ENCODE data around the gene OR7G2. TPM values are rescaled to one million over a fixed set of nuclear protein-coding genes. Genes with fewer than 3 reads are reported as not detected.
"Not testable (repeated sequence)": the region's sequence is repeated elsewhere in the genome, so short reads cannot be mapped to it uniquely, and the experiment has no call there.

OR7G2 gene
- total and polyA plus RNA-seq, 7 experiments from 2014 or later: not detected

DNA sequence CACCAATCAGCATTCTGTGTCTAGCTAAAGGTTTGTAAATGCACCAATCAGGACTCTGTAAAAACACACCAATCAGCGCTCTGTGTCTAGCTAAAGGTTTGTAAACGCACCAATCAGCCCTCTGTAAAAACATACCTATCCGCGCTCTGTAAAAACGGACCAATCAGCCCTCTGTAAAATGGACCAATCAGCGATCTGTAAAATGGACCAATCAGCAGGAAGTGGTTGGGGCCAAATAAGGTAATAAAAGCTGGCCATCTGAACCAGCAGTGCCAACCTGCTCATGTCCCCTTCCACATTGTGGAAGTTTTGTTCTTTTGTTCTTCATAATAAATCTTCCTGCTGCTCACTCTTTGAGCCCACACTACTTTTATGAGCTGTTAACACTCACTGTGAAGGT, 53.6 kb downstream of the OR7G2 start:
- H3K27ac ChIP-seq (ENCODE audit: low read depth, low read length); H3K9me3 Mint-ChIP-seq; POLR2A ChIA-PET; H3K4me1 ChIP-seq (ENCODE audit: control insufficient read depth in 2 of 2, insufficient read depth in 2 of 2, low read length in 2 of 2); H3K36me3 Mint-ChIP-seq; ATAC-seq; H3K36me3 ChIP-seq (ENCODE audit: control insufficient read depth in 2 of 3, insufficient read depth in 3 of 3, low read length in 3 of 3); CTCF ChIA-PET; H3K27me3 ChIP-seq (ENCODE audit: control insufficient read depth in 2 of 2, insufficient read depth in 2 of 2, low read length in 2 of 2); H3K4me3 Mint-ChIP-seq; H3K27me3 Mint-ChIP-seq; H3K4me1 Mint-ChIP-seq; H3K4me3 ChIP-seq (ENCODE audit: low read length); H3K27ac Mint-ChIP-seq; H3K9me3 ChIP-seq (ENCODE audit: control insufficient read depth in 2 of 3, low read length in 3 of 3); DNase-seq; intact Hi-C loops (cut with micrococcal nuclease): not testable (repeated sequence)

- H3K4me1 Mint-ChIP-seq: no peaks in the 10 kb centered on the region
- peaks cover 0 to 4% (median 2%) of the 10 kb centered on the region in 5 donors for H3K27me3 Mint-ChIP-seq
- no peak overlapping the region for H3K4me3 ChIP-seq (ENCODE audit: low read length)
- intact Hi-C loops (cut with micrococcal nuclease): no loop called here
- no peaks in the 10 kb centered on the region for H3K36me3 Mint-ChIP-seq
- POLR2A ChIA-PET: no interaction called here
- no peaks in the 10 kb centered on the region for H3K27me3 ChIP-seq (ENCODE audit: control insufficient read depth in 2 of 2, insufficient read depth in 2 of 2, low read length in 2 of 2)
- no peaks in the 10 kb centered on the region for H3K4me1 ChIP-seq (ENCODE audit: control insufficient read depth in 2 of 2, insufficient read depth in 2 of 2, low read length in 2 of 2)
- peaks cover 0 to 2% (median 0%) of the 10 kb centered on the region in 11 donors for H3K9me3 Mint-ChIP-seq
- no peaks in the 10 kb centered on the region for H3K36me3 ChIP-seq (ENCODE audit: control insufficient read depth in 2 of 3, insufficient read depth in 3 of 3, low read length in 3 of 3)
- no peaks in the 10 kb centered on the region for H3K9me3 ChIP-seq (ENCODE audit: control insufficient read depth in 2 of 3, low read length in 3 of 3)
- CTCF ChIA-PET: no interaction called here
- H3K27ac Mint-ChIP-seq: no peak overlapping the region
- DNase-seq (no peak), ATAC-seq (no peak)
- no peak overlapping the region for H3K4me3 Mint-ChIP-seq
- H3K27ac ChIP-seq (ENCODE audit: low read depth, low read length): no peak overlapping the region
Measured at GRCh38 chr19:9052894-9053293, 54.4 kb downstream of the OR7G2 start.

Other genes with a start within 250 kb of the OR7G2 start
- under 1 TPM in 2 of 5 experiments, not detected in 3; under 0.01 to 0.10 TPM for gene MUC16, start 97.1 kb downstream of the OR7G2 start, total RNA-seq
- not detected for gene MUC16, start 97.1 kb downstream of the OR7G2 start, polyA plus RNA-seq
- not detected for gene OR1M1, start 20.4 kb downstream of the OR7G2 start, total RNA-seq
- gene OR1M1, start 20.4 kb downstream of the OR7G2 start, polyA plus RNA-seq: not detected
- not detected for gene OR7G1, start 8.3 kb upstream of the OR7G2 start, total RNA-seq
- gene OR7G1, start 8.3 kb upstream of the OR7G2 start, polyA plus RNA-seq: not detected
- gene OR7G3, start 19.5 kb upstream of the OR7G2 start, total RNA-seq: not detected
- not detected for gene OR7G3, start 19.5 kb upstream of the OR7G2 start, polyA plus RNA-seq
- gene ZNF317, start 32.9 kb upstream of the OR7G2 start, total RNA-seq: 10 to 100 TPM; 39.4 to 75.5 (median 54.5) TPM
- gene ZNF317, start 32.9 kb upstream of the OR7G2 start, polyA plus RNA-seq: 10 to 100 TPM; 33.3 to 38.4 TPM
- gene OR7D2, start 71.5 kb upstream of the OR7G2 start, total RNA-seq: under 1 TPM in 1 of 5 experiments, not detected in 4; 0.82 TPM
- gene OR7D2, start 71.5 kb upstream of the OR7G2 start, polyA plus RNA-seq: not detected
- not detected for gene OR7D4, start 112.1 kb upstream of the OR7G2 start, total RNA-seq
- gene OR7D4, start 112.1 kb upstream of the OR7G2 start, polyA plus RNA-seq: not detected
- not detected for gene OR7E24, start 143.5 kb upstream of the OR7G2 start, total RNA-seq
- gene OR7E24, start 143.5 kb upstream of the OR7G2 start, polyA plus RNA-seq: not detected
- 10 to 100 TPM in 4 of 5 experiments, 1 to 10 TPM in 1; 9.1 to 19.1 (median 15.5) TPM for gene ZNF699, start 202.4 kb upstream of the OR7G2 start, total RNA-seq
- gene ZNF699, start 202.4 kb upstream of the OR7G2 start, polyA plus RNA-seq: 10 to 100 TPM in 1 of 2 donors, 1 to 10 TPM in 1; 9.8 to 28.5 TPM
- 10 to 100 TPM in 4 of 5 experiments, 1 to 10 TPM in 1; 9.1 to 58.2 (median 16.5) TPM for gene ZNF559, start 216.7 kb upstream of the OR7G2 start, total RNA-seq
- 10 to 100 TPM; 52.2 to 56.2 TPM for gene ZNF559, start 216.7 kb upstream of the OR7G2 start, polyA plus RNA-seq